PC-3 (cell line): ENCODE results near the gene FAM156A. TPM values are rescaled to one million over a fixed set of nuclear protein-coding genes. Genes with fewer than 3 reads are reported as not detected.
"Not testable (repeated sequence)": the region's sequence is repeated elsewhere in the genome, so short reads cannot be mapped to it uniquely, and the experiment has no call there.

Source experiments
- ATAC-seq: fragments of 200-7000 bp; cut with Tn5 transposase; 2 replicates; pipeline ENCODE4 v1.9.1; 2020; ENCODE audit warnings: mild to moderate bottlenecking, moderate library complexity
- Bru-seq: library from RNA; stranded (reverse); fragments of 400-500 nt; gene quantifications from one replicate; lab custom pipeline; 2021; lab: Mats Ljungman, UMichigan
- BruChase-seq, 2 experiments: library from RNA; stranded (reverse); fragments of 400-500 nt; gene quantifications; one replicate each; lab custom pipeline; 2021; lab: Mats Ljungman, UMichigan
- BruUV-seq: library from RNA; stranded (reverse); fragments of 400-500 nt; replicated peaks from 2 replicates; lab custom pipeline; 2021; lab: Mats Ljungman, UMichigan
- CTCF ChIA-PET: fragments of 300-600 bp; sonication (Branson Sonifier 250); formaldehyde crosslinking; loops from one replicate; lab custom pipeline; 2022; ENCODE audit warnings: antibody characterized with exemption; lab: Charles Lee
- POLR2A ChIA-PET: fragments of 300-600 bp; sonication (Branson Sonifier 250); formaldehyde crosslinking; loops from one replicate; lab custom pipeline; 2022; ENCODE audit warnings: antibody characterized with exemption; ENCODE audit not compliant: unreplicated experiment; lab: Charles Lee
- DNase-seq: peaks from one replicate; pipeline ENCODE4 v3.0.0-alpha.2; 2015
- H2AFZ ChIP-seq: fragments of 300-600 bp; sonication (generic); 2 replicates; pipeline ENCODE4 v1.6.0; 2016; ENCODE audit warnings: antibody characterized with exemption, low read length
- H3F3A ChIP-seq: fragments of 300-600 bp; sonication (generic); one replicate; pipeline ENCODE4 v1.6.0; 2017; ENCODE audit warnings: antibody characterized with exemption, low read length, control low read depth, mild to moderate bottlenecking; ENCODE audit not compliant: unreplicated experiment
- H3K27ac ChIP-seq: fragments of 300-600 bp; sonication (generic); 2 replicates; pipeline ENCODE4 v1.5.1; 2016; ENCODE audit warnings: mild to moderate bottlenecking, low read length
- H3K27me3 ChIP-seq: fragments of 300-600 bp; sonication (generic); 2 replicates; pipeline ENCODE4 v1.6.1; 2016; ENCODE audit warnings: low read length, mixed read lengths
- H3K36me3 ChIP-seq: fragments of 300-600 bp; sonication (generic); 2 replicates; pipeline ENCODE4 v1.6.1; 2016; ENCODE audit warnings: low read depth, mixed run types, low read length, mixed read lengths
- H3K4me1 ChIP-seq: fragments of 300-600 bp; sonication (generic); 2 replicates; pipeline ENCODE4 v1.5.1; 2016; ENCODE audit warnings: low read length; ENCODE audit not compliant: insufficient read depth
- H3K4me2 ChIP-seq: fragments of 300-600 bp; sonication (generic); 2 replicates; pipeline ENCODE4 v1.6.0; 2016; ENCODE audit warnings: low read length
- H3K4me3 ChIP-seq: fragments of 300-600 bp; sonication (generic); 2 replicates; pipeline ENCODE4 v1.5.1; 2016; ENCODE audit warnings: mild to moderate bottlenecking, low read length, mixed read lengths
- H3K79me2 ChIP-seq: fragments of 300-600 bp; sonication (generic); 2 replicates; pipeline ENCODE4 v1.6.1; 2017; ENCODE audit warnings: low read length, mixed read lengths
- H3K9ac ChIP-seq: fragments of 300-600 bp; sonication (generic); 2 replicates; pipeline ENCODE4 v1.6.0; 2016; ENCODE audit warnings: mild to moderate bottlenecking, low read length
- H3K9me2 ChIP-seq: fragments of 300-600 bp; sonication (generic); replicated peaks from 2 replicates; pipeline ENCODE4 v1.6.1; 2016; ENCODE audit warnings: mixed run types, low read length, mixed read lengths
- H3K9me3 ChIP-seq: fragments of 300-600 bp; sonication (generic); 2 replicates; pipeline ENCODE4 v1.6.1; 2016; ENCODE audit warnings: low read length, mixed read lengths
- H4K20me1 ChIP-seq: fragments of 300-600 bp; sonication (generic); 2 replicates; pipeline ENCODE4 v1.6.1; 2016; ENCODE audit warnings: low read length, mixed read lengths
- EZH2 ChIP-seq: fragments of 300-600 bp; sonication (generic); IDR thresholded peaks from one replicate; pipeline ENCODE4 v1.6.1; 2017; ENCODE audit warnings: antibody characterized with exemption, mild to moderate bottlenecking, low read length; ENCODE audit not compliant: unreplicated experiment
- EZH2phosphoT487 ChIP-seq: fragments of 300-600 bp; sonication (generic); IDR thresholded peaks from 2 replicates; pipeline ENCODE4 v1.6.1; 2018; ENCODE audit warnings: mild to moderate bottlenecking, antibody characterized with exemption, low read length, borderline replicate concordance
- intact Hi-C: fragments of 100-400 bp; cut with micrococcal nuclease; formaldehyde crosslinking; loops from 2 replicates; pipeline ENCODE4 v1.9.0; 2023
- long read RNA-seq: library from polyadenylated mRNA; unstranded; transcript quantifications from one replicate; pipeline ENCODE4 v2.0.0, GENCODE V29; 2021; ENCODE audit not compliant: unreplicated experiment
- total RNA-seq: library from RNA; depleted of rRNA; stranded (reverse); fragments of >200 nt; gene quantifications from 2 replicates; pipeline ENCODE4 v1.2.3, GENCODE V29; 2014; rRNA removed
- TF ChIP-seq, protein P1 (sequence below): fragments of 300-600 bp; sonication (generic); conservative IDR thresholded peaks from 2 replicates; pipeline ENCODE4 v1.5.1; 2017; ENCODE audit warnings: antibody characterized with exemption, low read depth, mild to moderate bottlenecking, low read length

The FAM156A gene, protein sequence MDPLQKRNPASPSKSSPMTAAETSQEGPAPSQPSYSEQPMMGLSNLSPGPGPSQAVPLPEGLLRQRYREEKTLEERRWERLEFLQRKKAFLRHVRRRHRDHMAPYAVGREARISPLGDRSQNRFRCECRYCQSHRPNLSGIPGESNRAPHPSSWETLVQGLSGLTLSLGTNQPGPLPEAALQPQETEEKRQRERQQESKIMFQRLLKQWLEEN
- total RNA-seq (8.2 and 21.1 TPM in 2 replicates), Bru-seq, nascent RNA (percentile 53 among the genes with signal in this experiment), BruChase-seq, experiment 1, labeled RNA remaining after a 6-hour chase (percentile 69 among the genes with signal in this experiment), BruChase-seq, experiment 2, labeled RNA remaining after a 2-hour chase (percentile 63 among the genes with signal in this experiment)
- long read RNA-seq, transcript FAM156A-221 (3 exons, 3,757 nt): major isoform, 30 of 82 reads
- long read RNA-seq, partial matches to known transcripts: 5 of 82 reads
- long read RNA-seq, other reads (novel, unspliced or antisense): 38 of 82 reads

DNA sequence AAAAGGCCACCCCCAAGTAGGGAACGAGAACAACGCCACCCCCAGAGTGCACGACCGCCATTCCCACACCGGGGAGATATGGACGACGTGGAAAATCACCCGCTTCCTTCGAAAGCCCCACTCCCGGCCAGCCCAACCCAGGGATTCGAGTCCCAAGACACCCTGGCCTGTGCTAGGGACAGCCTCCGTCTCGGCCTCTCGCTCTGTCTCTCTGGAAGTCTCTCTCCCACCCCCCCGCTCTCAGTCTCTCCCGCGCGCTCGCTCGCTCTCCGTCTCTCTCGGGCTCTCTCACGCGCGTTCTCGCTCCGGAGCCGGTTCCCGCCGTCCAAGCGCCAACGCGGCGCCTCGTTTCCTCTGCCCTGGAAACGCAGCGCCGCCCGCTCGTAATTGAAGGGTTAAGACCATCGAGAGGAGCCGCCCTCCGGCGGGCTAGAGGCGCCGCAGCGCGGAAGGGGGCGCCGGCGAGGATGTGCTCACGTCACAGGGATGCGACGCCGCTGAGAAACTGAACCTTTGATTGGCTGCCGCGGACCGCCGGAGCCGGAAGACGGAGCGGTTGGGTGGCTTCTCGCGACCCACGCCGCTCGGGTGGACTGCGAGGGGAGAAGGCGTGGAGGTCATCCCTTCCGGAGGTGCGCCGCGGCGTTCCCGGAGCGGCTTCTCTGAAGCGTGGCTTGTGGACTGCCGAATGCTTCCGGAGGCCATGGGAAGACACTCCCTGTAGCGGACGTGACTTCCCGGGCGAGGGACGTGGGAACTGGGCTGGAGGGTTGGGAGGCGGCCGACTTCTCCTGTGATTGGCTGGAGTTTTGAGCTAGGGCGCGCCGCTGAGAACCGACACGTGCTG is at the start of gene FAM156A:
FAM156A (minus strand) TSS at position 406 of the 847 bp plus-strand sequence. CDS start 9,930 bp downstream, outside the sequence.
- peak; percentile 84 for ATAC-seq
- intact Hi-C loops, H3K9me3 ChIP-seq, POLR2A ChIA-PET, BruUV-seq, H3K79me2 ChIP-seq, H3K27ac ChIP-seq, H3K9ac ChIP-seq, DNase-seq, H3K36me3 ChIP-seq, H4K20me1 ChIP-seq, H3K9me2 ChIP-seq, H3K4me2 ChIP-seq, H3K4me3 ChIP-seq, H3F3A ChIP-seq, H3K27me3 ChIP-seq, CTCF ChIA-PET, H3K4me1 ChIP-seq, H2AFZ ChIP-seq: not testable (repeated sequence)

DNA sequence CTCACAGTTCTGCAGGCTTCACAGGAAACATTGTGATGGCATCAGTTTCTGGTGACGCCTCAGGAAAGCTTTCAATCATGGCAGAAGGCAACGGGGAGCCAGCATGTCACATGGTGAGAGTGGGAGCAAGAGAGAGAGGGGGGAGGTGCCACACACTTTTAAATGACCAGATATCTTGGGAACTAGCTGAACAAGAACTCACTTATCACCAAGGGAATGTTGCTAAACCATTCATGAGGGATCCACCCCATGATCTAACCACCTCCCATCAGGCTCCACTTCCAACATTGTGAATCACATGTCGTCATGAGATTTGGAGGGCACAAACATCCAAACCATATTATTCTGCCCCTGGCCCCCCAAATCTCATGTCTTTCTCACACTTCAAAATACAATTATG is 47.0 kb upstream of the FAM156A start:
- DNase-seq: no peak
- H3K27me3 ChIP-seq: no peaks in the 10 kb centered on the region
- ChIA-PET POLR2A (no interaction called here), CTCF (no interaction called here)
- no peak overlapping the region for H2AFZ ChIP-seq
- H3K27ac ChIP-seq: no peak overlapping the region
- BruUV-seq: no TSS peak
- no peaks in the 10 kb centered on the region for H3F3A ChIP-seq
- H3K36me3 ChIP-seq: no peaks in the 10 kb centered on the region
- no peaks in the 10 kb centered on the region for H3K9me2 ChIP-seq
- H3K4me1 ChIP-seq: no peaks in the 10 kb centered on the region
- no peak overlapping the region for H3K4me2 ChIP-seq
- no peak overlapping the region for H3K4me3 ChIP-seq
- no peaks in the 10 kb centered on the region for H3K9me3 ChIP-seq
- no peak for ATAC-seq
- no peak overlapping the region for H3K9ac ChIP-seq
- no peaks in the 10 kb centered on the region for H3K79me2 ChIP-seq
- intact Hi-C loops: no loop called here
- TF ChIP-seq, protein P1, sequence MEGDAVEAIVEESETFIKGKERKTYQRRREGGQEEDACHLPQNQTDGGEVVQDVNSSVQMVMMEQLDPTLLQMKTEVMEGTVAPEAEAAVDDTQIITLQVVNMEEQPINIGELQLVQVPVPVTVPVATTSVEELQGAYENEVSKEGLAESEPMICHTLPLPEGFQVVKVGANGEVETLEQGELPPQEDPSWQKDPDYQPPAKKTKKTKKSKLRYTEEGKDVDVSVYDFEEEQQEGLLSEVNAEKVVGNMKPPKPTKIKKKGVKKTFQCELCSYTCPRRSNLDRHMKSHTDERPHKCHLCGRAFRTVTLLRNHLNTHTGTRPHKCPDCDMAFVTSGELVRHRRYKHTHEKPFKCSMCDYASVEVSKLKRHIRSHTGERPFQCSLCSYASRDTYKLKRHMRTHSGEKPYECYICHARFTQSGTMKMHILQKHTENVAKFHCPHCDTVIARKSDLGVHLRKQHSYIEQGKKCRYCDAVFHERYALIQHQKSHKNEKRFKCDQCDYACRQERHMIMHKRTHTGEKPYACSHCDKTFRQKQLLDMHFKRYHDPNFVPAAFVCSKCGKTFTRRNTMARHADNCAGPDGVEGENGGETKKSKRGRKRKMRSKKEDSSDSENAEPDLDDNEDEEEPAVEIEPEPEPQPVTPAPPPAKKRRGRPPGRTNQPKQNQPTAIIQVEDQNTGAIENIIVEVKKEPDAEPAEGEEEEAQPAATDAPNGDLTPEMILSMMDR: no peak
- no peak for TF ChIP-seq EZH2
- TF ChIP-seq EZH2phosphoT487: no peak
- no peaks in the 10 kb centered on the region for H4K20me1 ChIP-seq

DNA sequence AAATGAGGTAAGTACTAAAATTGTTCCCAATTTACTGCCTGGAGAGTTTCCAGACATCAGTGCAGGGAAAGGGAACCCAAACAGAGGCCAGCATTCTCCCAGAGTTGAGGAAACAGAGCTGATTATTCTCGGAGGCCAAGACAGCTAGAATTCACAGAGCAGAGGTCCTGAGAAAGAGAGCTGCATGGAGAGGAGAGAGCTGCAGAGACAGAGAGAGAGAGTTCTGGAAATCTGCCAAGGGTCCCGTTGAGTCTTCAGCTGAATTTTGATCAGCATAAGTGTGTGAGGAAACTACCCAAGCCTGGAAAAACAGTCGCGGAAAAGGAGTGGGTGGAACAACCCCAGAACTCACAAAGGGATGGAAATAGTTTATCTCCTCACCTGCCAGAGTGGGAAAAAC is 46.5 kb upstream of the FAM156A start:
- no peaks in the 10 kb centered on the region for H3K4me1 ChIP-seq
- H3K4me2 ChIP-seq: no peak overlapping the region
- ATAC-seq (no peak), DNase-seq (no peak)
- H3K27me3 ChIP-seq: no peaks in the 10 kb centered on the region
- no peaks in the 10 kb centered on the region for H3K36me3 ChIP-seq
- H3K4me3 ChIP-seq: no peak overlapping the region
- H3K9ac ChIP-seq: no peak overlapping the region
- TF ChIP-seq, protein P1: no peak
- TF ChIP-seq EZH2phosphoT487: no peak
- TF ChIP-seq EZH2: no peak
- no peak overlapping the region for H2AFZ ChIP-seq
- H3K9me3 ChIP-seq: no peaks in the 10 kb centered on the region
- H3K27ac ChIP-seq: no peak overlapping the region
- H4K20me1 ChIP-seq: no peaks in the 10 kb centered on the region
- no peaks in the 10 kb centered on the region for H3K9me2 ChIP-seq
- no TSS peak for BruUV-seq
- intact Hi-C loops: no loop called here
- no peaks in the 10 kb centered on the region for H3F3A ChIP-seq
- POLR2A ChIA-PET: no interaction called here
- no peaks in the 10 kb centered on the region for H3K79me2 ChIP-seq
- CTCF ChIA-PET: no interaction called here
